C4-2B (cell line): ENCODE data around the gene ERGIC1.

Experiments used
- ZFX ChIP-seq: fragments of 450-650 bp; IDR thresholded peaks from 2 replicates; pipeline ENCODE4 v1.6.1; 2017
- TF ChIP-seq, protein P1 (sequence below): fragments of 450-650 bp; conservative IDR thresholded peaks from 2 replicates; pipeline ENCODE4 v1.5.1; 2017; ENCODE audit warnings: mild to moderate bottlenecking

DNA sequence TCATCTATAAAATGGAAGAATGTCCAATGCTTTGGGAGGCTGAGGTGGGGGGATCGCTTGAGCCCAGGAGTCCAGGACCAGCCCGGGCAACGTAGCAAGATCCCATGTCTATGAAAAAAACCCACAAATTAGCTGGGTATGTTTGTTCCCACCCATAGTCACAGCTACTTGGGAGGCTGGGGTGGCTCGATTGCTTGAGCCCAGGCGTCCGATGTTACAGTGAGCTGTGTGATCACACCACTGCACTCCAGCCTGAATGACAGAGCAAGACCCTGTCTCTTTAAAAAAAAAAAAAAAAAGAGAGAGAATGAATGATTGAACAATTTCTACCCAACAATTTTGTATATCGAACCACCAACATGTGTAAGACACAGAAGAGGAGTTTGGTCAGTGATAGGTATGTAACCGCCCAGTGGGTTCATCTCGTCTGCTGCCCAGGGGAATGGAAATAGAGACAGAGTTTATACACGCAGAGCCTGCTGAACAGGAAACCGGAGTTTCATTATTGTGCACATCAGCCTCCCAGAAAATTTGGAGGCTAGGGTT lies 26.2 kb upstream of the ERGIC1 start:
- TF ChIP-seq, protein P1, sequence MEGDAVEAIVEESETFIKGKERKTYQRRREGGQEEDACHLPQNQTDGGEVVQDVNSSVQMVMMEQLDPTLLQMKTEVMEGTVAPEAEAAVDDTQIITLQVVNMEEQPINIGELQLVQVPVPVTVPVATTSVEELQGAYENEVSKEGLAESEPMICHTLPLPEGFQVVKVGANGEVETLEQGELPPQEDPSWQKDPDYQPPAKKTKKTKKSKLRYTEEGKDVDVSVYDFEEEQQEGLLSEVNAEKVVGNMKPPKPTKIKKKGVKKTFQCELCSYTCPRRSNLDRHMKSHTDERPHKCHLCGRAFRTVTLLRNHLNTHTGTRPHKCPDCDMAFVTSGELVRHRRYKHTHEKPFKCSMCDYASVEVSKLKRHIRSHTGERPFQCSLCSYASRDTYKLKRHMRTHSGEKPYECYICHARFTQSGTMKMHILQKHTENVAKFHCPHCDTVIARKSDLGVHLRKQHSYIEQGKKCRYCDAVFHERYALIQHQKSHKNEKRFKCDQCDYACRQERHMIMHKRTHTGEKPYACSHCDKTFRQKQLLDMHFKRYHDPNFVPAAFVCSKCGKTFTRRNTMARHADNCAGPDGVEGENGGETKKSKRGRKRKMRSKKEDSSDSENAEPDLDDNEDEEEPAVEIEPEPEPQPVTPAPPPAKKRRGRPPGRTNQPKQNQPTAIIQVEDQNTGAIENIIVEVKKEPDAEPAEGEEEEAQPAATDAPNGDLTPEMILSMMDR: no peak
- no peak for TF ChIP-seq ZFX
